Keratinocyte (primary cell): Measurements from ENCODE around the gene KCTD1. TPM values are rescaled to one million over a fixed set of nuclear protein-coding genes. Genes with fewer than 3 reads are reported as not detected.

Experiments
- DNase-seq: peaks from one replicate; pipeline ENCODE4 v3.0.0-alpha.2; 2011; ENCODE audit warnings: low read depth, missing footprints, low spot score
- FAIRE-seq: peaks from 2 replicates; lab custom pipeline; 2011; peaks lifted over from hg19 to GRCh38; lab: Jason Lieb, UNC
- H2AFZ ChIP-seq: 2 replicates; pipeline ENCODE4 v1.6.0; 2012; ENCODE audit warnings: low read length, control low read depth, inconsistent platforms; ENCODE audit not compliant: control insufficient read depth
- H3K27ac ChIP-seq: 2 replicates; pipeline ENCODE4 v1.5.1; 2011; ENCODE audit warnings: low read length; ENCODE audit not compliant: control insufficient read depth, insufficient read depth
- H3K27me3 ChIP-seq: 3 replicates; pipeline ENCODE4 v1.6.0; 2011; ENCODE audit warnings: low read length; ENCODE audit not compliant: control insufficient read depth, insufficient read depth; ENCODE audit errors: extremely low read depth
- H3K36me3 ChIP-seq, 2 experiments: 2 replicates in 1 of 2; 3 replicates in 1 of 2; pipeline ENCODE4 v1.5.1; 2011; ENCODE audit warnings: low read length in 2 of 2, mild to moderate bottlenecking in 1 of 2; ENCODE audit not compliant: control insufficient read depth in 2 of 2, insufficient read depth in 2 of 2; ENCODE audit errors: extremely low read depth in 1 of 2
- H3K4me1 ChIP-seq: 3 replicates; pipeline ENCODE4 v1.5.1; 2011; ENCODE audit warnings: low read length; ENCODE audit not compliant: control insufficient read depth, insufficient read depth; ENCODE audit errors: extremely low read depth
- H3K4me2 ChIP-seq: 3 replicates; pipeline ENCODE4 v1.6.0; 2011; ENCODE audit warnings: low read depth, low read length; ENCODE audit not compliant: control insufficient read depth, insufficient read depth; ENCODE audit errors: extremely low read depth
- H3K4me3 ChIP-seq, 3 experiments: fragments of 200-600 bp in 1 of 3; sonication (generic) in 1 of 3; 2 replicates in 2 of 3; 3 replicates in 1 of 3; pipeline ENCODE4 v1.5.1; 2011 to 2016; ENCODE audit warnings: low read length in 3 of 3, mild to moderate bottlenecking in 3 of 3, control low read depth in 2 of 3, inconsistent platforms in 1 of 3, low read depth in 1 of 3, mixed read lengths in 1 of 3, mixed run types in 1 of 3, moderate library complexity in 1 of 3; ENCODE audit not compliant: control insufficient read depth in 2 of 3, insufficient read depth in 2 of 3; ENCODE audit errors: extremely low read depth in 1 of 3
- H3K79me2 ChIP-seq: 2 replicates; pipeline ENCODE4 v1.6.0; 2012; ENCODE audit warnings: low read length; ENCODE audit not compliant: control insufficient read depth, insufficient read depth
- H3K9ac ChIP-seq: 3 replicates; pipeline ENCODE4 v1.6.0; 2011; ENCODE audit warnings: low read length; ENCODE audit not compliant: control insufficient read depth, insufficient read depth; ENCODE audit errors: extremely low read depth
- H3K9me1 ChIP-seq: 3 replicates; pipeline ENCODE4 v1.6.0; 2011; ENCODE audit warnings: low read length; ENCODE audit not compliant: control insufficient read depth, insufficient read depth; ENCODE audit errors: extremely low read depth
- H3K9me3 ChIP-seq: 2 replicates; pipeline ENCODE4 v1.5.1; 2012; ENCODE audit warnings: low read depth, low read length; ENCODE audit not compliant: control insufficient read depth
- H4K20me1 ChIP-seq: 3 replicates; pipeline ENCODE4 v1.6.0; 2011; ENCODE audit warnings: low read length; ENCODE audit not compliant: control insufficient read depth, insufficient read depth; ENCODE audit errors: extremely low read depth
- EZH2 ChIP-seq: IDR thresholded peaks from one replicate; pipeline ENCODE4 v1.6.1; 2012; ENCODE audit warnings: inconsistent platforms, mild to moderate bottlenecking, low read length, moderate library complexity
- dilution Hi-C: fragments of 300-500 bp; cut with MboI; formaldehyde crosslinking; loops from one replicate; pipeline ENCODE4 v1.7.0; 2020; ENCODE audit warnings: low sequenced_read_pairs; ENCODE audit not compliant: extremely low pct_ligation_motif_present
- polyA plus RNA-seq, 5 experiments: library from polyadenylated mRNA; depleted of rRNA in 3 of 5; stranded (reverse) in 3 of 5; stranded (forward) in 1 of 5; unstranded in 1 of 5; fragments of >200 nt; gene quantifications; 1 replicate in 1 of 5; 2 replicates in 3 of 5; 3 replicates in 1 of 5; pipeline versions ENCODE4 v1.2.1 to v1.2.3, GENCODE V29; 2011 to 2012; ENCODE audit warnings: missing spikeins in 2 of 5, low read depth in 1 of 5, low replicate concordance in 1 of 5
- TF ChIP-seq, protein P1 (sequence below), 3 experiments: IDR thresholded peaks in 1 of 3; conservative IDR thresholded peaks in 1 of 3; optimal IDR thresholded peaks in 1 of 3; 2 replicates in 2 of 3; 3 replicates in 1 of 3; pipeline versions ENCODE3 to v1.5.1; 2011; ENCODE audit warnings: low read length in 3 of 3, mild to moderate bottlenecking in 3 of 3, moderate library complexity in 2 of 3, control low read depth in 1 of 3, inconsistent platforms in 1 of 3; ENCODE audit not compliant: insufficient read depth in 2 of 3; ENCODE audit errors: extremely low read depth in 1 of 3

The KCTD1 gene
- polyA plus RNA-seq, 1 donor (not counting 4 experiments of a cell fraction or from before 2014, with no cell fraction given): 32.1 TPM

DNA sequence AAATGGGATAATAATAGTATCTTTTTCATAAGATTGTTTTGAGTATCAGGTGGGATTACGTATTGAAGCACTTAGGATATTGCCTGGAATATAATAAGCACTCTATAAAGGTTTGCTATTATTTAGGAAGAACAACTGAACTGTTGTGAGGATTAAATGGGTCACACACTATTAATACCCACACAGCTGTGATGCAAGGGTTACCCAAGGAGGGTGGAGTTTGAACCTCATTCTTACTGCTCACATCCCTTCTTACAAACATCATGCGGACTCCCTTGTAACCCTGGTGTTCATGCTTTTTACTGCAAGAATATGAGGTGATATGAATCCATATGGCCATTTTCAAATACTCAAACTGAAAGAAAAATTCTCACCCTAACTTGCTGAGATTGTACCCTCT is 113.5 kb downstream of the KCTD1 start:
- H3K27ac ChIP-seq: no peak overlapping the region
- no peak overlapping the region for H3K4me3 ChIP-seq
- no peaks in the 10 kb centered on the region for H3K79me2 ChIP-seq
- no peaks in the 10 kb centered on the region for H3K9me1 ChIP-seq
- peaks cover 17% of the 10 kb centered on the region for H3K4me1 ChIP-seq
- FAIRE-seq: no peak
- no peaks in the 10 kb centered on the region for H3K36me3 ChIP-seq
- H3K4me2 ChIP-seq: no peak overlapping the region
- no peak for TF ChIP-seq EZH2
- TF ChIP-seq, protein P1, sequence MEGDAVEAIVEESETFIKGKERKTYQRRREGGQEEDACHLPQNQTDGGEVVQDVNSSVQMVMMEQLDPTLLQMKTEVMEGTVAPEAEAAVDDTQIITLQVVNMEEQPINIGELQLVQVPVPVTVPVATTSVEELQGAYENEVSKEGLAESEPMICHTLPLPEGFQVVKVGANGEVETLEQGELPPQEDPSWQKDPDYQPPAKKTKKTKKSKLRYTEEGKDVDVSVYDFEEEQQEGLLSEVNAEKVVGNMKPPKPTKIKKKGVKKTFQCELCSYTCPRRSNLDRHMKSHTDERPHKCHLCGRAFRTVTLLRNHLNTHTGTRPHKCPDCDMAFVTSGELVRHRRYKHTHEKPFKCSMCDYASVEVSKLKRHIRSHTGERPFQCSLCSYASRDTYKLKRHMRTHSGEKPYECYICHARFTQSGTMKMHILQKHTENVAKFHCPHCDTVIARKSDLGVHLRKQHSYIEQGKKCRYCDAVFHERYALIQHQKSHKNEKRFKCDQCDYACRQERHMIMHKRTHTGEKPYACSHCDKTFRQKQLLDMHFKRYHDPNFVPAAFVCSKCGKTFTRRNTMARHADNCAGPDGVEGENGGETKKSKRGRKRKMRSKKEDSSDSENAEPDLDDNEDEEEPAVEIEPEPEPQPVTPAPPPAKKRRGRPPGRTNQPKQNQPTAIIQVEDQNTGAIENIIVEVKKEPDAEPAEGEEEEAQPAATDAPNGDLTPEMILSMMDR (optimal IDR thresholded peaks at IDR 0.05 in 1 of 3, IDR thresholded peaks at IDR 0.05 in 1 of 3, conservative IDR thresholded peaks at IDR 0.05 in 1 of 3; ENCODE audit: extremely low read depth in 1 of 3, insufficient read depth in 2 of 3, low read length in 3 of 3): no peak
- DNase-seq: no peak
- no peak overlapping the region for H2AFZ ChIP-seq
- no peaks in the 10 kb centered on the region for H3K27me3 ChIP-seq
- dilution Hi-C loops: no loop called here
- no peaks in the 10 kb centered on the region for H3K9me3 ChIP-seq
- no peak overlapping the region for H3K9ac ChIP-seq
- H4K20me1 ChIP-seq: no peaks in the 10 kb centered on the region

DNA sequence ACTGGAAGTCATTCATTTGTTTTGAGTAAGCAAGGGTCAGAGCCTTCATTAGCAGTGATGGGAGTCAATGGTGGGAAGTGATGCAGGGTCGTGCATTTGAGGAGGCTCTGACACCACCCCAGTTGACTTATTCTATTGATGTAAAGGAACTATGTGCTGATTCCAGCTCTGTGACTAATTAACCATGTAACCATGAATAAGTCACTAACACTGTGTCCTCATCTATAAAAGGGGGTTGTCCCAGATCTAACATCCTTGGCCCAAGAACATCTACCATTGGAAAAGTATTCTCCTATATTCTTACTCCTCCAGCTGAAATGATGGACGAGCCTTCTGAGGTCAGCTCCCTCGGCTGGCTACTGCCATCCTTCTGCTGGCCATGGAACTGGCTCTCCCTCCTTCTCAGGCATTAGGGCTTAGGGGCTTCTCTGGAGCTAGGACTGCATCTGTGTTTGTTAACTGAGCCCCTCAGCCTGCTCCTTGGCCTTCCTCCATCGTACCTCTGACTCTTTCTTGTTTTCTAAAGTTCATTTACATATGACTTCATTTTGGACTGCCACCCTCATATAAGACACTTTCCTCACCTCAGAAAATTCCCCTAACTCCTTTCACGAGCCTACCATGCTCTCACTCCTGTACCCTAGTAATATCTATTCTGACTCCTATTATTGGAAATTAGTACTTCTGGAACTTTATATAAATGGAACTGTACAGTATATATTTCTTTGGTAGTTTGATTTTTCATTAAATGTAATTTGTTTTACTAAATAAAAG is 115.5 kb downstream of the KCTD1 start:
- no peaks in the 10 kb centered on the region for H4K20me1 ChIP-seq
- no peak for TF ChIP-seq EZH2
- TF ChIP-seq, protein P1 (optimal IDR thresholded peaks at IDR 0.05 in 1 of 3, IDR thresholded peaks at IDR 0.05 in 1 of 3, conservative IDR thresholded peaks at IDR 0.05 in 1 of 3; ENCODE audit: extremely low read depth in 1 of 3, insufficient read depth in 2 of 3, low read length in 3 of 3): no peak
- H3K9me1 ChIP-seq: no peaks in the 10 kb centered on the region
- H3K79me2 ChIP-seq: no peaks in the 10 kb centered on the region
- peaks cover 24% of the 10 kb centered on the region for H3K4me1 ChIP-seq
- H3K9me3 ChIP-seq: no peaks in the 10 kb centered on the region
- H3K27ac ChIP-seq: no peak overlapping the region
- DNase-seq (no peak), FAIRE-seq (no peak)
- no peaks in the 10 kb centered on the region for H3K36me3 ChIP-seq
- no peak overlapping the region for H3K4me3 ChIP-seq
- no peak overlapping the region for H3K4me2 ChIP-seq
- H3K9ac ChIP-seq: no peak overlapping the region
- dilution Hi-C loops: no loop called here
- H2AFZ ChIP-seq: no peak overlapping the region
- H3K27me3 ChIP-seq: no peaks in the 10 kb centered on the region
